Right lobe of liver (tissue), 4 donors: ENCODE measurements around the gene MAN2B2.

ENCODE experiments used
- POLR2A ChIP-seq: fragments of 450-650 bp; IDR thresholded peaks from one replicate; pipeline ENCODE4 v1.6.1; 2017; ENCODE audit warnings: antibody characterized with exemption, mild to moderate bottlenecking
- TF ChIP-seq, protein P1 (sequence below), 4 donors: fragments of 200-600 bp in 3 of 4; fragments of 450-650 bp in 1 of 4; IDR thresholded peaks; one replicate each; pipeline versions ENCODE4 v1.5.1 to v1.8.0; 2016 to 2022; ENCODE audit warnings: antibody characterized with exemption in 4 of 4, mild to moderate bottlenecking in 2 of 4
- donor health status: DM: no; HTN: no; CAD: no.
- donor health status: DM: no; HTN: no; CAD: no.
- donor health status: DM: no; HTN: yes; CAD: no.

- TF ChIP-seq, protein P1, sequence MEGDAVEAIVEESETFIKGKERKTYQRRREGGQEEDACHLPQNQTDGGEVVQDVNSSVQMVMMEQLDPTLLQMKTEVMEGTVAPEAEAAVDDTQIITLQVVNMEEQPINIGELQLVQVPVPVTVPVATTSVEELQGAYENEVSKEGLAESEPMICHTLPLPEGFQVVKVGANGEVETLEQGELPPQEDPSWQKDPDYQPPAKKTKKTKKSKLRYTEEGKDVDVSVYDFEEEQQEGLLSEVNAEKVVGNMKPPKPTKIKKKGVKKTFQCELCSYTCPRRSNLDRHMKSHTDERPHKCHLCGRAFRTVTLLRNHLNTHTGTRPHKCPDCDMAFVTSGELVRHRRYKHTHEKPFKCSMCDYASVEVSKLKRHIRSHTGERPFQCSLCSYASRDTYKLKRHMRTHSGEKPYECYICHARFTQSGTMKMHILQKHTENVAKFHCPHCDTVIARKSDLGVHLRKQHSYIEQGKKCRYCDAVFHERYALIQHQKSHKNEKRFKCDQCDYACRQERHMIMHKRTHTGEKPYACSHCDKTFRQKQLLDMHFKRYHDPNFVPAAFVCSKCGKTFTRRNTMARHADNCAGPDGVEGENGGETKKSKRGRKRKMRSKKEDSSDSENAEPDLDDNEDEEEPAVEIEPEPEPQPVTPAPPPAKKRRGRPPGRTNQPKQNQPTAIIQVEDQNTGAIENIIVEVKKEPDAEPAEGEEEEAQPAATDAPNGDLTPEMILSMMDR (IDR thresholded peaks at IDR 0.05): no peak
- no peak for TF ChIP-seq POLR2A
Measured at GRCh38 chr4:6625256-6625655, 50.3 kb downstream of the MAN2B2 start.
